Osteoblast (primary cell): Measurements from ENCODE around the gene ZDHHC11. TPM values are rescaled to one million over a fixed set of nuclear protein-coding genes. Genes with fewer than 3 reads are reported as not detected.
A peak's percentile ranks its signal among the peaks of the same experiment; 100 is the strongest.

Experiments used
- DNase-seq: peaks from one replicate; pipeline ENCODE4 v3.0.0; 2011; ENCODE audit warnings: low spot score, mixed read lengths; ENCODE audit not compliant: insufficient read length; ENCODE audit errors: missing footprints
- H2AFZ ChIP-seq: 2 replicates; pipeline ENCODE4 v1.6.0; 2011; ENCODE audit warnings: mild to moderate bottlenecking, low read length
- H3K27ac ChIP-seq: 2 replicates; pipeline ENCODE4 v1.5.1; 2011; ENCODE audit warnings: mild to moderate bottlenecking, low read depth, low read length, moderate library complexity
- H3K27me3 ChIP-seq: 2 replicates; pipeline ENCODE4 v1.6.0; 2012; ENCODE audit warnings: mild to moderate bottlenecking, control low read depth, inconsistent platforms, low read length, moderate library complexity; ENCODE audit not compliant: insufficient read depth
- H3K36me3 ChIP-seq: 2 replicates; pipeline ENCODE4 v1.5.1; 2011; ENCODE audit warnings: mild to moderate bottlenecking, low read length, control low read depth, moderate library complexity; ENCODE audit not compliant: insufficient read depth
- H3K4me1 ChIP-seq: 2 replicates; pipeline ENCODE4 v1.5.1; 2011; ENCODE audit warnings: mild to moderate bottlenecking, low read length, control low read depth, moderate library complexity; ENCODE audit not compliant: insufficient read depth
- H3K4me2 ChIP-seq: 2 replicates; pipeline ENCODE4 v1.6.0; 2011; ENCODE audit warnings: mild to moderate bottlenecking, low read length; ENCODE audit not compliant: insufficient read depth
- H3K4me3 ChIP-seq: fragments of 200-600 bp; sonication (generic); 3 replicates; pipeline ENCODE4 v1.5.1; 2012; ENCODE audit warnings: mild to moderate bottlenecking, low read length, inconsistent platforms; ENCODE audit not compliant: insufficient read depth
- H3K79me2 ChIP-seq: 2 replicates; pipeline ENCODE4 v1.6.0; 2012; ENCODE audit warnings: mild to moderate bottlenecking, low read length, control low read depth, inconsistent platforms; ENCODE audit not compliant: insufficient read depth
- H3K9me3 ChIP-seq: 2 replicates; pipeline ENCODE4 v1.5.1; 2011; ENCODE audit warnings: low read depth, low read length, control low read depth
- H4K20me1 ChIP-seq: 2 replicates; pipeline ENCODE4 v1.6.0; 2012; ENCODE audit warnings: mild to moderate bottlenecking, low read length, control low read depth; ENCODE audit not compliant: insufficient read depth
- CTCF ChIP-seq: IDR thresholded peaks from 2 replicates; pipeline ENCODE4 v1.5.1; 2011; ENCODE audit warnings: mild to moderate bottlenecking, low read depth, low read length, moderate library complexity; ENCODE audit errors: extremely low read depth
- total RNA-seq: library from RNA; depleted of rRNA; stranded (reverse); fragments of >200 nt; gene quantifications from 2 replicates; pipeline ENCODE4 v1.2.3, GENCODE V29; 2012

The ZDHHC11 gene
- total RNA-seq, 1 donor, result 1.8 TPM

DNA sequence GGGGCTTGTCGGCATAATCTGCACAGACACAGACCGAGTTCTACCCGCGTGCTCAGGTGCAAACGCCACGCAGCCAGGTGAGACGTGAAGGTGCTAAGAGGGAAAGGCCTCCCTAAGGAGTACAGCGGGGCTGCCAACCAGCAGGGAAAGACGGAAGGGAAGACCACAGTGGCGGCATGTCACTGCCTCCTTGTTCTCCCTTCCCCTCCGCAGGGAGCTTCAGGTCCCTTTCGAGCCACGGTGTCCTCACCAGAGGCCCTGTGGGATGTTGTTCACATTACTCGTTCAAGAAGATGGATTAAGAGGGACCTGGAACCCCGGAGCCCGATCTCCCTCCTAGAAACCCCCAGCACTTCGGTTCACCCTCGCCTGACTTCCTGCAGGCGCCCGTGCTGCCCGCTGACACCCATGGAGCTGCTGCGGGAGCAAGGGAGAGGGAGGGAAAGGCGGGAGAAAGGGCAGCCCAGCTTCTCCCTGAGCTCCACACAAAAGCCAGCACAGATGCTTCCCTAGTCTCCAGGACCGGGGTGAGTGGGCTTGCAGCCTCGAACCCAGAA is 41.1 kb upstream of the ZDHHC11 start:
- no peak for TF ChIP-seq CTCF
- Histone ChIP-seq H3K9me3 (no peaks in the 10 kb centered on the region), H3K4me3 (peak overlapping the region; percentile 88), H3K27me3 (no peaks in the 10 kb centered on the region), H3K79me2 (peaks cover 66% of the 10 kb centered on the region), H3K4me1 (peaks cover 26% of the 10 kb centered on the region), H3K36me3 (peaks cover 42% of the 10 kb centered on the region), H4K20me1 (peaks cover 12% of the 10 kb centered on the region), H2AFZ (peak overlapping the region; percentile 76), H3K4me2 (peak overlapping the region; percentile 97), H3K27ac (peak overlapping the region; percentile 92)
- DNase-seq, result peak; percentile 96

GRCh38 chr5:891117-891836 is 40.5 kb upstream of the ZDHHC11 start:
- H3K4me2 ChIP-seq, result peak overlapping the region; percentile 97
- H3K27me3 ChIP-seq, result no peaks in the 10 kb centered on the region
- TF ChIP-seq CTCF, result no peak
- peak; percentile 84 for DNase-seq
- no peaks in the 10 kb centered on the region for H3K9me3 ChIP-seq
- peaks cover 44% of the 10 kb centered on the region for H3K36me3 ChIP-seq
- H4K20me1 ChIP-seq, result peaks cover 12% of the 10 kb centered on the region
- H3K4me1 ChIP-seq, result peaks cover 26% of the 10 kb centered on the region
- H3K4me3 ChIP-seq, result peak overlapping the region; percentile 88
- peaks cover 71% of the 10 kb centered on the region for H3K79me2 ChIP-seq
- peak overlapping the region; percentile 92 for H3K27ac ChIP-seq
- peak overlapping the region; percentile 76 for H2AFZ ChIP-seq

GRCh38 chr5:889075-889710 is 38.4 kb upstream of the ZDHHC11 start:
- Histone ChIP-seq H3K27ac (no peak overlapping the region), H3K4me3 (no peak overlapping the region), H3K36me3 (peaks cover 64% of the 10 kb centered on the region), H3K4me1 (peaks cover 26% of the 10 kb centered on the region), H3K4me2 (no peak overlapping the region), H2AFZ (no peak overlapping the region), H3K79me2 (peaks cover 89% of the 10 kb centered on the region), H4K20me1 (peaks cover 20% of the 10 kb centered on the region), H3K9me3 (no peaks in the 10 kb centered on the region), H3K27me3 (no peaks in the 10 kb centered on the region)
- TF ChIP-seq CTCF, result no peak
- DNase-seq, result peak; percentile 60

- H3K4me1 ChIP-seq, result peaks cover 24% of the 10 kb centered on the region
- peaks cover 70% of the 10 kb centered on the region for H3K36me3 ChIP-seq
- peak overlapping the region; percentile 12 for H3K4me2 ChIP-seq
- no peaks in the 10 kb centered on the region for H3K9me3 ChIP-seq
- H2AFZ ChIP-seq, result no peak overlapping the region
- no peak overlapping the region for H3K4me3 ChIP-seq
- DNase-seq, result peak; percentile 70
- TF ChIP-seq CTCF, result no peak
- H3K79me2 ChIP-seq, result peaks cover 89% of the 10 kb centered on the region
- no peaks in the 10 kb centered on the region for H3K27me3 ChIP-seq
- peak overlapping the region; percentile 24 for H3K27ac ChIP-seq
- peaks cover 26% of the 10 kb centered on the region for H4K20me1 ChIP-seq
These were observed 37.9 kb upstream of the ZDHHC11 start for GRCh38 chr5:888638-889035.
